IMR-90 (cell line): ENCODE measurements around the gene SLCO2B1. TPM values are rescaled to one million over a fixed set of nuclear protein-coding genes. Genes with fewer than 3 reads are reported as not detected.

Experiments
- ATAC-seq: fragments of 200-7000 bp; cut with Tn5 transposase; 2 replicates; pipeline ENCODE4 v1.9.1; 2020; ENCODE audit warnings: low read depth, mild to moderate bottlenecking, moderate library complexity
- BruUV-seq: library from RNA; stranded (reverse); fragments of 400-500 nt; replicated peaks from 2 replicates; lab custom pipeline; 2021; lab: Mats Ljungman, UMichigan
- CTCF ChIA-PET: fragments of 300-600 bp; formaldehyde crosslinking; extraction: SDS; loops from one replicate; lab custom pipeline; 2021; ENCODE audit warnings: antibody characterized with exemption; lab: Yijun Ruan, JAX
- POLR2A ChIA-PET: fragments of 300-600 bp; sonication (Branson Sonifier 250); formaldehyde crosslinking; loops from one replicate; lab custom pipeline; 2022; ENCODE audit warnings: antibody characterized with exemption; ENCODE audit not compliant: unreplicated experiment; lab: Charles Lee
- DNase-seq: peaks from one replicate; pipeline ENCODE4 v3.0.0; 2013
- H2AFZ ChIP-seq: replicated peaks from 2 replicates; pipeline ENCODE3; 2013; ENCODE audit warnings: low read length, mild to moderate bottlenecking; ENCODE audit not compliant: poor library complexity
- H2AK5ac ChIP-seq: 2 replicates; pipeline ENCODE4 v1.6.1; 2013; ENCODE audit warnings: low read depth, low read length, inconsistent platforms
- H2AK9ac ChIP-seq: replicated peaks from 2 replicates; pipeline ENCODE3; 2013; ENCODE audit warnings: mild to moderate bottlenecking, low read depth, low read length, moderate library complexity; ENCODE audit not compliant: poor library complexity
- H2BK120ac ChIP-seq: 2 replicates; pipeline ENCODE4 v1.6.1; 2013; ENCODE audit warnings: low read depth, low read length, inconsistent platforms
- H2BK15ac ChIP-seq: 3 replicates; pipeline ENCODE4 v1.6.1; 2013; ENCODE audit warnings: low read depth, low read length, inconsistent platforms
- H2BK20ac ChIP-seq: 2 replicates; pipeline ENCODE4 v1.6.1; 2013; ENCODE audit warnings: low read depth, mild to moderate bottlenecking, inconsistent platforms, low read length, moderate library complexity
- H2BK5ac ChIP-seq: 2 replicates; pipeline ENCODE4 v1.6.1; 2013; ENCODE audit warnings: mild to moderate bottlenecking, low read depth, low read length, inconsistent platforms; ENCODE audit not compliant: poor library complexity, severe bottlenecking
- H3K14ac ChIP-seq: replicated peaks from 2 replicates; pipeline ENCODE4 v1.6.1; 2013; ENCODE audit warnings: low read depth, low read length, inconsistent platforms
- H3K18ac ChIP-seq: 2 replicates; pipeline ENCODE4 v1.6.1; 2013; ENCODE audit warnings: low read depth, low read length, control low read depth
- H3K23ac ChIP-seq: 2 replicates; pipeline ENCODE4 v1.6.1; 2013; ENCODE audit warnings: low read depth, low read length, inconsistent platforms
- H3K27ac ChIP-seq: 2 replicates; pipeline ENCODE4 v1.5.1; 2013; ENCODE audit warnings: mild to moderate bottlenecking, control low read depth, low read length; ENCODE audit not compliant: insufficient read depth
- H3K27me3 ChIP-seq: 2 replicates; pipeline ENCODE4 v1.6.1; 2013; ENCODE audit warnings: low read length; ENCODE audit not compliant: control insufficient read depth, insufficient read depth
- H3K36me3 ChIP-seq: 2 replicates; pipeline ENCODE4 v1.6.1; 2013; ENCODE audit warnings: low read length, mixed read lengths; ENCODE audit not compliant: control insufficient read depth, insufficient read depth
- H3K4ac ChIP-seq: 2 replicates; pipeline ENCODE4 v1.6.1; 2013; ENCODE audit warnings: low read depth, low read length, inconsistent platforms
- H3K4me1 ChIP-seq: 2 replicates; pipeline ENCODE4 v1.6.1; 2013; ENCODE audit warnings: low read length, mixed read lengths; ENCODE audit not compliant: control insufficient read depth, insufficient read depth
- H3K4me2 ChIP-seq: 2 replicates; pipeline ENCODE4 v1.6.1; 2013; ENCODE audit warnings: low read depth, mild to moderate bottlenecking, control low read depth, low read length, moderate library complexity
- H3K4me3 ChIP-seq: 2 replicates; pipeline ENCODE4 v1.5.1; 2013; ENCODE audit warnings: low read depth, mild to moderate bottlenecking, control low read depth, low read length, moderate library complexity; ENCODE audit not compliant: insufficient read depth
- H3K56ac ChIP-seq: 2 replicates; pipeline ENCODE4 v1.6.1; 2013; ENCODE audit warnings: low read length, inconsistent platforms; ENCODE audit not compliant: insufficient read depth; ENCODE audit errors: extremely low read depth
- H3K79me1 ChIP-seq, 2 experiments: 2 replicates each; pipeline ENCODE4 v1.6.1; 2013; ENCODE audit warnings: low read length in 2 of 2, inconsistent platforms in 1 of 2, low read depth in 1 of 2
- H3K9ac ChIP-seq: 2 replicates; pipeline ENCODE4 v1.6.1; 2013; ENCODE audit warnings: low read depth, low read length, control low read depth
- H3K9me1 ChIP-seq: 2 replicates; pipeline ENCODE4 v1.6.1; 2013; ENCODE audit warnings: low read length, inconsistent platforms; ENCODE audit not compliant: insufficient read depth
- H3K9me3 ChIP-seq: 2 replicates; pipeline ENCODE4 v1.6.1; 2013; ENCODE audit warnings: low read length; ENCODE audit not compliant: control insufficient read depth, insufficient read depth
- H4K20me1 ChIP-seq: 2 replicates; pipeline ENCODE4 v1.6.1; 2013; ENCODE audit warnings: low read length, inconsistent platforms; ENCODE audit not compliant: insufficient read depth
- H4K5ac ChIP-seq: 2 replicates; pipeline ENCODE4 v1.6.1; 2013; ENCODE audit warnings: mild to moderate bottlenecking, low read depth, low read length, control low read depth
- H4K8ac ChIP-seq, 2 experiments: 2 replicates each; pipeline ENCODE4 v1.6.1; 2013; ENCODE audit warnings: low read depth in 2 of 2, low read length in 2 of 2, control low read depth in 1 of 2, inconsistent platforms in 1 of 2
- H4K91ac ChIP-seq: 2 replicates; pipeline ENCODE4 v1.6.1; 2013; ENCODE audit warnings: low read depth, low read length, inconsistent platforms; ENCODE audit not compliant: insufficient read depth
- BHLHE40 ChIP-seq: fragments of 150-350 bp; IDR thresholded peaks from 2 replicates; pipeline ENCODE4 v1.6.1; 2016; ENCODE audit warnings: mild to moderate bottlenecking, low read depth, low read length
- CEBPB ChIP-seq: IDR thresholded peaks from 2 replicates; pipeline ENCODE4 v1.6.1; 2012; ENCODE audit warnings: low read depth, low read length, improper control_type of control experiment
- CHD1 ChIP-seq: IDR thresholded peaks from 2 replicates; pipeline ENCODE4 v1.6.1; 2012; ENCODE audit warnings: low read depth, low read length, improper control_type of control experiment
- FOS ChIP-seq: fragments of 150-350 bp; IDR thresholded peaks from 2 replicates; pipeline ENCODE4 v1.6.1; 2016; ENCODE audit warnings: low read depth, low read length
- MAFK ChIP-seq: IDR thresholded peaks from 2 replicates; pipeline ENCODE4 v1.6.1; 2012; ENCODE audit warnings: low read depth, low read length, improper control_type of control experiment
- MAZ ChIP-seq: IDR thresholded peaks from 2 replicates; pipeline ENCODE4 v1.6.1; 2012; ENCODE audit warnings: low read depth, mild to moderate bottlenecking, low read length, improper control_type of control experiment, moderate library complexity, borderline replicate concordance
- MXI1 ChIP-seq: IDR thresholded peaks from 2 replicates; pipeline ENCODE4 v1.6.1; 2012; ENCODE audit warnings: low read depth, mild to moderate bottlenecking, low read length, moderate library complexity, borderline replicate concordance
- NFE2L2 ChIP-seq: fragments of 150-350 bp; IDR thresholded peaks from 2 replicates; pipeline ENCODE4 v1.6.1; 2016; ENCODE audit warnings: low read depth, mild to moderate bottlenecking, low read length
- POLR2A ChIP-seq: IDR thresholded peaks from 2 replicates; pipeline ENCODE4 v1.6.1; 2012; ENCODE audit warnings: mild to moderate bottlenecking, low read depth, low read length
- RAD21 ChIP-seq: IDR thresholded peaks from 2 replicates; pipeline ENCODE4 v1.6.1; 2012; ENCODE audit warnings: low read length, improper control_type of control experiment
- RCOR1 ChIP-seq: IDR thresholded peaks from 2 replicates; pipeline ENCODE4 v1.6.1; 2012; ENCODE audit warnings: mild to moderate bottlenecking, low read length, improper control_type of control experiment; ENCODE audit not compliant: insufficient replicate concordance
- RFX5 ChIP-seq: IDR thresholded peaks from 2 replicates; pipeline ENCODE4 v1.8.0; 2012; ENCODE audit warnings: low read depth, mild to moderate bottlenecking, low read length, moderate library complexity
- SMC3 ChIP-seq: fragments of 150-350 bp; IDR thresholded peaks from 2 replicates; pipeline ENCODE4 v1.6.1; 2016; ENCODE audit warnings: low read depth, mild to moderate bottlenecking, antibody characterized with exemption, low read length, moderate library complexity
- WGBS, 2 experiments: methylation state at CpG; one replicate each; pipeline versions ENCODE4 v1.1.5 to v1.1.7; 2013; ENCODE audit warnings: missing lambda C conversion rate in 2 of 2; ENCODE audit not compliant: insufficient read length in 1 of 2; ENCODE audit errors: extremely low coverage in 2 of 2; 5-methylcytosine and 5-hydroxymethylcytosine counted together
- dilution Hi-C: fragments of 300-500 bp; cut with HindIII; formaldehyde crosslinking; loops from one replicate; pipeline ENCODE4 v1.14.3; 2018; ENCODE audit warnings: low sequenced_read_pairs; ENCODE audit not compliant: unreplicated experiment
- in situ Hi-C: fragments of 300-500 bp; cut with MboI; formaldehyde crosslinking; loops from 3 replicates; pipeline ENCODE4 v1.14.3; 2019; ENCODE audit warnings: low sequenced_read_pairs, inconsistent platforms, mixed read lengths
- intact Hi-C: fragments of 100-400 bp; cut with micrococcal nuclease; formaldehyde crosslinking; loops from 2 replicates; pipeline ENCODE4 v1.10.0; 2022
- polyA plus RNA-seq, 3 experiments: library from polyadenylated mRNA; depleted of rRNA; stranded (reverse); fragments of >200 nt; gene quantifications; 2 replicates each; pipeline ENCODE4 v1.2.3, GENCODE V29; 2012; ENCODE audit warnings: low replicate concordance in 1 of 3
- total RNA-seq: library from RNA; depleted of rRNA; stranded (reverse); fragments of >200 nt; gene quantifications from 2 replicates; pipeline ENCODE4 v1.2.3, GENCODE V29; 2012
- TF ChIP-seq, protein P1 (sequence below): conservative IDR thresholded peaks from 2 replicates; pipeline ENCODE4 v1.5.1; 2012; ENCODE audit warnings: mild to moderate bottlenecking, low read depth, low read length, improper control_type of control experiment
- TF ChIP-seq, protein P2 (sequence below): fragments of 150-350 bp; IDR thresholded peaks from 2 replicates; pipeline ENCODE4 v1.6.1; 2017; ENCODE audit warnings: mild to moderate bottlenecking, antibody characterized with exemption, low read length, low read depth
- TF ChIP-seq, protein P3 (sequence below): fragments of 150-350 bp; IDR thresholded peaks from 2 replicates; pipeline ENCODE4 v1.6.1; 2016; ENCODE audit warnings: low read depth, mild to moderate bottlenecking, low read length, moderate library complexity, borderline replicate concordance

The SLCO2B1 gene
- total and polyA plus RNA-seq, 2 of the 4 experiments (the other 2 are of a cell fraction) = not detected

DNA sequence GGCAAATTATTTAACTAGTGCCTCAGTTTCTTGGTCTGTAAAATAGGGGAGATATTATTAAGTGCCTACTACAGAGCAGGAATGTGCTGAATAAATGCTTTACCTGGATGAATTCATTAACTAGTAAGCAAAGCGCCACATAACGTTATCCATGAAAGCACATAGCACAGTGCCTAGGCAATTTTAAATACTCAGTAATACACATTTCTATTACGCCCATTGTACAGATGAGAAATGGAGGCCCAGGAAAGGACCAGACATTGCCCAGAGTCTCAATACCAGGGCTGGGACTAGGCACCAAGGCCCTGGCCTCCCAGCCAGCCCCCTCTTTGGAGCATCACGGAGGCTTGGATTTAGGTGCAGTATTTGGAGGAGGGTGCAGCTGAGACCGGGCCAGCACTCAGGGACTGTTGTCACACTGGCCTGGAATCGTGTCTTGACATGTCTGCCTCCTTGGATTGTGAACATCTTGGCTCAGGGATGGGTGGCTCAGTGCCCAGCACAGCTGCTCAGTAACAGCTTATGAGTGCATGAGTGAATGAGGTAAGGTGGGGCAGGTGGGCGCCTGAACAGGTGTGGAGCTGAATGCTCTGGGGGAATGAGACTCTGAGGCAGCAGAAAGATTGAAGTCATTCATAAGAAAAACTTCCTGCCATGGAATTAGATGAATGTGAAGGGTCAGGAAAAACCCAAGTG is 47.5 kb downstream of the SLCO2B1 start:
- Histone ChIP-seq H3K27me3 (peaks cover 67% of the 10 kb centered on the region), H2BK15ac (no peak overlapping the region), H3K9me1 (no peaks in the 10 kb centered on the region), H3K79me1 (no peaks in the 10 kb centered on the region), H3K23ac (no peak overlapping the region), H3K9ac (no peak overlapping the region), H3K18ac (no peak overlapping the region), H2AFZ (no peak overlapping the region), H4K91ac (no peak overlapping the region), H3K9me3 (no peaks in the 10 kb centered on the region), H3K27ac (no peak overlapping the region), H2BK20ac (no peak overlapping the region), H3K14ac (no peak overlapping the region), H2BK120ac (no peak overlapping the region), H3K4ac (no peak overlapping the region), H2AK9ac (no peak overlapping the region), H3K4me1 (no peaks in the 10 kb centered on the region), H3K4me2 (no peak overlapping the region), H2AK5ac (no peak overlapping the region), H4K5ac (no peak overlapping the region), H4K8ac (no peak overlapping the region), H2BK5ac (no peak overlapping the region), H3K4me3 (no peak overlapping the region), H3K56ac (no peak overlapping the region), H3K36me3 (no peaks in the 10 kb centered on the region), H4K20me1 (no peaks in the 10 kb centered on the region)
- POLR2A ChIA-PET = no interaction called here
- no TSS peak for BruUV-seq
- in situ Hi-C loops = no loop called here
- WGBS, 2 experiments = no CpG with 5 or more reads among the region's 7 CpGs
- no peak for ATAC-seq
- intact Hi-C loops = no loop called here
- CTCF ChIA-PET = no interaction called here
- no peak for DNase-seq
- dilution Hi-C loops = no loop called here
- TF ChIP-seq POLR2A = no peak
- TF ChIP-seq, protein P1, sequence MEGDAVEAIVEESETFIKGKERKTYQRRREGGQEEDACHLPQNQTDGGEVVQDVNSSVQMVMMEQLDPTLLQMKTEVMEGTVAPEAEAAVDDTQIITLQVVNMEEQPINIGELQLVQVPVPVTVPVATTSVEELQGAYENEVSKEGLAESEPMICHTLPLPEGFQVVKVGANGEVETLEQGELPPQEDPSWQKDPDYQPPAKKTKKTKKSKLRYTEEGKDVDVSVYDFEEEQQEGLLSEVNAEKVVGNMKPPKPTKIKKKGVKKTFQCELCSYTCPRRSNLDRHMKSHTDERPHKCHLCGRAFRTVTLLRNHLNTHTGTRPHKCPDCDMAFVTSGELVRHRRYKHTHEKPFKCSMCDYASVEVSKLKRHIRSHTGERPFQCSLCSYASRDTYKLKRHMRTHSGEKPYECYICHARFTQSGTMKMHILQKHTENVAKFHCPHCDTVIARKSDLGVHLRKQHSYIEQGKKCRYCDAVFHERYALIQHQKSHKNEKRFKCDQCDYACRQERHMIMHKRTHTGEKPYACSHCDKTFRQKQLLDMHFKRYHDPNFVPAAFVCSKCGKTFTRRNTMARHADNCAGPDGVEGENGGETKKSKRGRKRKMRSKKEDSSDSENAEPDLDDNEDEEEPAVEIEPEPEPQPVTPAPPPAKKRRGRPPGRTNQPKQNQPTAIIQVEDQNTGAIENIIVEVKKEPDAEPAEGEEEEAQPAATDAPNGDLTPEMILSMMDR = no peak
- TF ChIP-seq CEBPB = no peak
- TF ChIP-seq, protein P2, sequence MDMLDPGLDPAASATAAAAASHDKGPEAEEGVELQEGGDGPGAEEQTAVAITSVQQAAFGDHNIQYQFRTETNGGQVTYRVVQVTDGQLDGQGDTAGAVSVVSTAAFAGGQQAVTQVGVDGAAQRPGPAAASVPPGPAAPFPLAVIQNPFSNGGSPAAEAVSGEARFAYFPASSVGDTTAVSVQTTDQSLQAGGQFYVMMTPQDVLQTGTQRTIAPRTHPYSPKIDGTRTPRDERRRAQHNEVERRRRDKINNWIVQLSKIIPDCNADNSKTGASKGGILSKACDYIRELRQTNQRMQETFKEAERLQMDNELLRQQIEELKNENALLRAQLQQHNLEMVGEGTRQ = no peak
- no peak for TF ChIP-seq MXI1
- no peak for TF ChIP-seq BHLHE40
- TF ChIP-seq FOS = no peak
- TF ChIP-seq NFE2L2 = no peak
- no peak for TF ChIP-seq MAZ
- TF ChIP-seq SMC3 = no peak
- TF ChIP-seq MAFK = no peak
- TF ChIP-seq RCOR1 = no peak
- TF ChIP-seq, protein P3, sequence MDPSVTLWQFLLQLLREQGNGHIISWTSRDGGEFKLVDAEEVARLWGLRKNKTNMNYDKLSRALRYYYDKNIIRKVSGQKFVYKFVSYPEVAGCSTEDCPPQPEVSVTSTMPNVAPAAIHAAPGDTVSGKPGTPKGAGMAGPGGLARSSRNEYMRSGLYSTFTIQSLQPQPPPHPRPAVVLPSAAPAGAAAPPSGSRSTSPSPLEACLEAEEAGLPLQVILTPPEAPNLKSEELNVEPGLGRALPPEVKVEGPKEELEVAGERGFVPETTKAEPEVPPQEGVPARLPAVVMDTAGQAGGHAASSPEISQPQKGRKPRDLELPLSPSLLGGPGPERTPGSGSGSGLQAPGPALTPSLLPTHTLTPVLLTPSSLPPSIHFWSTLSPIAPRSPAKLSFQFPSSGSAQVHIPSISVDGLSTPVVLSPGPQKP = no peak
- no peak for TF ChIP-seq RFX5
- TF ChIP-seq RAD21 = no peak
- TF ChIP-seq CHD1 = no peak
